B cell (primary cell): ENCODE data around the gene NANS. TPM values are rescaled to one million over a fixed set of nuclear protein-coding genes. Genes with fewer than 3 reads are reported as not detected.

Experiments used
- ATAC-seq: fragments of 200-7000 bp; cut with Tn5 transposase; one replicate; pipeline ENCODE4 v1.10.0; 2021; ENCODE audit warnings: low read depth, mild to moderate bottlenecking, moderate number of reproducible peaks, moderate library complexity
- CTCF ChIA-PET: fragments of 350-600 bp; sonication (Branson Sonifier 250); formaldehyde crosslinking; loops from one replicate; lab custom pipeline; 2021; ENCODE audit warnings: antibody characterized with exemption, inconsistent platforms; lab: Charles Lee
- POLR2A ChIA-PET: fragments of 350-600 bp; sonication (Branson Sonifier 250); formaldehyde crosslinking; loops from one replicate; lab custom pipeline; 2021; ENCODE audit warnings: antibody characterized with exemption; lab: Charles Lee
- DNase-seq: peaks from one replicate; pipeline ENCODE4 v3.0.0; 2013
- H2AFZ ChIP-seq: 2 replicates; pipeline ENCODE4 v1.6.1; 2012; ENCODE audit warnings: mild to moderate bottlenecking, low read depth, low read length; ENCODE audit not compliant: insufficient read depth, poor library complexity, severe bottlenecking
- H3K27ac ChIP-seq, 2 donors: 1 replicate in 1 of 2; 2 replicates in 1 of 2; pipeline ENCODE4 v1.5.1; 2012 to 2013; ENCODE audit warnings: low read length in 2 of 2, mild to moderate bottlenecking in 2 of 2, moderate library complexity in 1 of 2
- H3K27me3 ChIP-seq, 4 experiments: fragments of 200-600 bp in 1 of 4; sonication (generic) in 1 of 4; replicated peaks in 1 of 4; 1 replicate in 2 of 4; 2 replicates in 2 of 4; pipeline versions ENCODE4 v1.6.1 to v1.7.0; 2013 to 2016; ENCODE audit warnings: low read length in 3 of 4, mild to moderate bottlenecking in 2 of 4, mixed read lengths in 1 of 4, moderate library complexity in 1 of 4; ENCODE audit not compliant: insufficient read depth in 4 of 4, control insufficient read depth in 3 of 4; ENCODE audit errors: control extremely low read depth in 1 of 4
- H3K36me3 ChIP-seq, 2 experiments: replicated peaks in 1 of 2; 1 replicate in 1 of 2; 2 replicates in 1 of 2; pipeline versions ENCODE4 v1.6.1 to v1.7.1; 2013; ENCODE audit warnings: low read length in 1 of 2; ENCODE audit not compliant: insufficient read depth in 2 of 2, control insufficient read depth in 1 of 2; ENCODE audit errors: control extremely low read depth in 1 of 2, extremely low read depth in 1 of 2
- H3K4me1 ChIP-seq, 2 donors: fragments of 200-600 bp in 1 of 2; sonication (generic) in 1 of 2; 1 replicate in 1 of 2; 2 replicates in 1 of 2; pipeline versions ENCODE4 v1.5.1 to v1.6.1; 2013 to 2017; ENCODE audit warnings: low read length in 2 of 2; ENCODE audit not compliant: control insufficient read depth in 2 of 2, insufficient read depth in 2 of 2
- H3K4me2 ChIP-seq: replicated peaks from 2 replicates; pipeline ENCODE3; 2012; ENCODE audit warnings: mild to moderate bottlenecking, low read depth, low read length; ENCODE audit not compliant: poor library complexity, severe bottlenecking
- H3K4me3 ChIP-seq, 5 experiments: fragments of 200-600 bp in 1 of 5; sonication (generic) in 1 of 5; 1 replicate in 3 of 5; 2 replicates in 2 of 5; pipeline versions ENCODE4 v1.5.1 to v1.7.0; 2011 to 2016; ENCODE audit warnings: low read length in 4 of 5, mild to moderate bottlenecking in 4 of 5, low read depth in 2 of 5, control low read depth in 1 of 5, moderate library complexity in 1 of 5; ENCODE audit not compliant: insufficient read depth in 1 of 5; ENCODE audit errors: control extremely low read depth in 1 of 5, extremely low read depth in 1 of 5
- H3K79me2 ChIP-seq: fragments of 200-600 bp; sonication (generic); one replicate; pipeline ENCODE4 v1.6.0; 2016; ENCODE audit warnings: low read length; ENCODE audit not compliant: control insufficient read depth, insufficient read depth
- H3K9ac ChIP-seq: fragments of 200-600 bp; sonication (generic); 2 replicates; pipeline ENCODE4 v1.6.1; 2017; ENCODE audit warnings: mild to moderate bottlenecking, low read length, moderate library complexity
- H3K9me3 ChIP-seq, 3 donors: one replicate each; pipeline versions ENCODE4 v1.6.1 to v1.7.1; 2013; ENCODE audit warnings: low read length in 2 of 3; ENCODE audit not compliant: control insufficient read depth in 2 of 3, insufficient read depth in 1 of 3; ENCODE audit errors: control extremely low read depth in 1 of 3
- H4K20me1 ChIP-seq: 2 replicates; pipeline ENCODE4 v1.6.0; 2012; ENCODE audit warnings: mild to moderate bottlenecking, low read length; ENCODE audit not compliant: insufficient read depth, control insufficient read depth, poor library complexity, severe bottlenecking
- H3K27ac Mint-ChIP-seq: one replicate; pipeline ENCODE4 v1.8.0; 2021; ENCODE audit warnings: mixed read lengths
- H3K27me3 Mint-ChIP-seq: one replicate; pipeline ENCODE4 v1.8.0; 2021; ENCODE audit warnings: mixed read lengths
- H3K4me1 Mint-ChIP-seq: one replicate; pipeline ENCODE4 v1.8.0; 2021; ENCODE audit warnings: mixed read lengths
- H3K4me3 Mint-ChIP-seq: one replicate; pipeline ENCODE4 v1.8.0; 2021; ENCODE audit warnings: mixed read lengths
- H3K9me3 Mint-ChIP-seq: one replicate; pipeline ENCODE4 v1.8.0; 2022; ENCODE audit warnings: mixed read lengths; ENCODE audit not compliant: insufficient read depth
- CTCF ChIP-seq: fragments of 200-600 bp; IDR thresholded peaks from one replicate; pipeline ENCODE4 v1.8.0; 2022; ENCODE audit warnings: antibody characterized with exemption, mild to moderate bottlenecking
- EZH2 ChIP-seq: IDR thresholded peaks from 2 replicates; pipeline ENCODE4 v1.6.1; 2012; ENCODE audit warnings: borderline replicate concordance, low read depth, mild to moderate bottlenecking, moderate library complexity, low read length; ENCODE audit not compliant: insufficient read depth, poor library complexity, severe bottlenecking
- WGBS: methylation state at CpG from one replicate; pipeline ENCODE4 v1.1.5; 2013; ENCODE audit warnings: missing lambda C conversion rate; ENCODE audit not compliant: insufficient coverage; 5-methylcytosine and 5-hydroxymethylcytosine counted together
- intact Hi-C: fragments of 100-400 bp; cut with micrococcal nuclease; formaldehyde crosslinking; loops from one replicate; pipeline ENCODE4 v1.10.0; 2022
- polyA plus RNA-seq: library from polyadenylated mRNA; depleted of rRNA; stranded (reverse); fragments of >200 nt; gene quantifications from 2 replicates; pipeline ENCODE4 v1.2.3, GENCODE V29; 2012
- total RNA-seq, 2 donors: library from RNA; stranded (reverse); fragments of 120-200 nt in 1 of 2; gene quantifications; 1 replicate in 1 of 2; 2 replicates in 1 of 2; pipeline versions ENCODE4 v1.2.3 to v1.2.4, GENCODE V29; 2013 to 2022

The NANS gene
- total and polyA plus RNA-seq, 2 donors (not counting 1 experiment from before 2014, with no cell fraction given), result 14.2 to 14.9 TPM

- intact Hi-C loops, result no loop called here
- POLR2A ChIA-PET, result no interaction called here
- Histone ChIP-seq H3K36me3 (peaks cover 13 to 19% of the 10 kb centered on the region in 2 experiments), H3K4me3 (no peak overlapping the region), H2AFZ (no peak overlapping the region), H3K4me1 (no peaks in the 10 kb centered on the region), H3K4me2 (no peak overlapping the region), H3K79me2 (no peaks in the 10 kb centered on the region), H3K27ac (no peak overlapping the region), H3K9ac (no peak overlapping the region), H3K27me3 (no peaks in the 10 kb centered on the region), H3K9me3 (no peaks in the 10 kb centered on the region), H4K20me1 (no peaks in the 10 kb centered on the region)
- DNase-seq (no peak), ATAC-seq (no peak)
- Mint-ChIP-seq H3K27ac (no peak overlapping the region), H3K27me3 (no peaks in the 10 kb centered on the region), H3K4me1 (peaks cover 2% of the 10 kb centered on the region), H3K9me3 (no peaks in the 10 kb centered on the region), H3K4me3 (no peak overlapping the region)
- TF ChIP-seq EZH2 (no peak), CTCF (no peak)
- CTCF ChIA-PET, result interaction anchor here (1.6 kb wide), 1 partner anchor 126 kb away, joined by 3 read pairs; no protein-coding TSS in a partner anchor
- 98% methylated on average over 11 of the region's 12 CpGs for WGBS
Measured at GRCh38 chr9:98080780-98081179, 24.2 kb downstream of the NANS start.

GRCh38 chr9:98081477-98082219 lies 25.1 kb downstream of the NANS start:
- DNase-seq, result no peak

More at GRCh38 chr9:98081477-98082219, 25.1 kb downstream of the NANS start:
- no peak for ATAC-seq
- Mint-ChIP-seq H3K9me3 (no peaks in the 10 kb centered on the region), H3K4me3 (no peak overlapping the region), H3K4me1 (peaks cover 10% of the 10 kb centered on the region), H3K27me3 (no peaks in the 10 kb centered on the region), H3K27ac (no peak overlapping the region)
- no peak overlapping the region for H3K27ac ChIP-seq
- no peaks in the 10 kb centered on the region for H3K4me1 ChIP-seq
- no peak overlapping the region for H3K4me3 ChIP-seq
- no peaks in the 10 kb centered on the region for H3K9me3 ChIP-seq
- intact Hi-C loops, result no loop called here
- no peaks in the 10 kb centered on the region for H3K79me2 ChIP-seq
- H3K4me2 ChIP-seq, result no peak overlapping the region
- H3K36me3 ChIP-seq, result peaks cover 13 to 19% of the 10 kb centered on the region in 2 experiments
- POLR2A ChIA-PET, result no interaction called here
- no peak overlapping the region for H2AFZ ChIP-seq
- no peaks in the 10 kb centered on the region for H3K27me3 ChIP-seq
- H4K20me1 ChIP-seq, result no peaks in the 10 kb centered on the region
- CTCF ChIA-PET, result no interaction called here
- TF ChIP-seq EZH2, result no peak
- no peak for TF ChIP-seq CTCF
- 60% methylated on average over 2 of the region's 6 CpGs for WGBS
- no peak overlapping the region for H3K9ac ChIP-seq
